Measurements from ENCODE around the gene TBC1D20.
A peak's percentile ranks its signal among the peaks of the same experiment; 100 is the strongest.

TBC1D20 gene

GRCh38 chr20:432208-432607 lies 30.1 kb downstream of the TBC1D20 start:
- no peaks in the 10 kb centered on the region for H3K9me3 ChIP-seq (ENCODE audit: insufficient read depth, low read length)
- no peak overlapping the region for H3K9ac ChIP-seq (ENCODE audit: low read length)
- no peak overlapping the region for H3K4me2 ChIP-seq (ENCODE audit: low read length)
- TF ChIP-seq EZH2phosphoT487 (IDR thresholded peaks at IDR 0.05; ENCODE audit: low read depth) (no peak), CTCF (IDR thresholded peaks at IDR 0.05; ENCODE audit: low read depth, low read length) (no peak)
- no peaks in the 10 kb centered on the region for H3K27me3 ChIP-seq (ENCODE audit: low read depth, low read length)
- no peak overlapping the region for H2AFZ ChIP-seq (ENCODE audit: low read depth, low read length)
- H3K79me2 ChIP-seq (ENCODE audit: low read length) = no peaks in the 10 kb centered on the region
- no peak overlapping the region for H3K27ac ChIP-seq (ENCODE audit: low read length)
- peaks cover 53% of the 10 kb centered on the region for H3K36me3 ChIP-seq (replicated peaks; ENCODE audit: low read depth, low read length)
- H3K4me1 ChIP-seq (ENCODE audit: low read length) = peaks cover 14% of the 10 kb centered on the region
- H4K20me1 ChIP-seq (ENCODE audit: insufficient read depth, low read length) = no peaks in the 10 kb centered on the region
- H3K4me3 ChIP-seq (ENCODE audit: low read length) = no peak overlapping the region

- no peaks in the 10 kb centered on the region for H4K20me1 ChIP-seq (ENCODE audit: insufficient read depth, low read length)
- H3K27ac ChIP-seq (ENCODE audit: low read length) = no peak overlapping the region
- no peaks in the 10 kb centered on the region for H3K79me2 ChIP-seq (ENCODE audit: low read length)
- no peak overlapping the region for H2AFZ ChIP-seq (ENCODE audit: low read depth, low read length)
- no peaks in the 10 kb centered on the region for H3K27me3 ChIP-seq (ENCODE audit: low read depth, low read length)
- no peaks in the 10 kb centered on the region for H3K9me3 ChIP-seq (ENCODE audit: insufficient read depth, low read length)
- peaks cover 50% of the 10 kb centered on the region for H3K36me3 ChIP-seq (replicated peaks; ENCODE audit: low read depth, low read length)
- no peak for TF ChIP-seq EZH2phosphoT487 (IDR thresholded peaks at IDR 0.05; ENCODE audit: low read depth)
- TF ChIP-seq CTCF (IDR thresholded peaks at IDR 0.05; ENCODE audit: low read depth, low read length) = peak; percentile 62
- peaks cover 14% of the 10 kb centered on the region for H3K4me1 ChIP-seq (ENCODE audit: low read length)
- no peak overlapping the region for H3K4me2 ChIP-seq (ENCODE audit: low read length)
- no peak overlapping the region for H3K4me3 ChIP-seq (ENCODE audit: low read length)
- H3K9ac ChIP-seq (ENCODE audit: low read length) = no peak overlapping the region
Observed at GRCh38 chr20:431012-431904, 31.1 kb downstream of the TBC1D20 start.

- Histone ChIP-seq H3K27ac (ENCODE audit: low read length) (no peak overlapping the region), H3K27me3 (ENCODE audit: low read depth, low read length) (no peaks in the 10 kb centered on the region), H3K9me3 (ENCODE audit: insufficient read depth, low read length) (no peaks in the 10 kb centered on the region), H3K9ac (ENCODE audit: low read length) (no peak overlapping the region), H3K4me3 (ENCODE audit: low read length) (no peak overlapping the region), H3K4me1 (ENCODE audit: low read length) (peaks cover 14% of the 10 kb centered on the region), H4K20me1 (ENCODE audit: insufficient read depth, low read length) (no peaks in the 10 kb centered on the region), H2AFZ (ENCODE audit: low read depth, low read length) (no peak overlapping the region), H3K36me3 (replicated peaks; ENCODE audit: low read depth, low read length) (peaks cover 41% of the 10 kb centered on the region), H3K4me2 (ENCODE audit: low read length) (no peak overlapping the region), H3K79me2 (ENCODE audit: low read length) (no peaks in the 10 kb centered on the region)
- TF ChIP-seq EZH2phosphoT487 (IDR thresholded peaks at IDR 0.05; ENCODE audit: low read depth) (no peak), CTCF (IDR thresholded peaks at IDR 0.05; ENCODE audit: low read depth, low read length) (no peak)
Observed at GRCh38 chr20:430091-430999, 32.0 kb downstream of the TBC1D20 start.

- peaks cover 6% of the 10 kb centered on the region for H3K4me1 ChIP-seq (ENCODE audit: low read length)
- no peak overlapping the region for H3K27ac ChIP-seq (ENCODE audit: low read length)
- H3K4me2 ChIP-seq (ENCODE audit: low read length) = no peak overlapping the region
- H3K4me3 ChIP-seq (ENCODE audit: low read length) = no peak overlapping the region
- no peaks in the 10 kb centered on the region for H3K27me3 ChIP-seq (ENCODE audit: low read depth, low read length)
- TF ChIP-seq EZH2phosphoT487 (IDR thresholded peaks at IDR 0.05; ENCODE audit: low read depth) (no peak), CTCF (IDR thresholded peaks at IDR 0.05; ENCODE audit: low read depth, low read length) (no peak)
- no peak overlapping the region for H3K9ac ChIP-seq (ENCODE audit: low read length)
- H2AFZ ChIP-seq (ENCODE audit: low read depth, low read length) = no peak overlapping the region
- peaks cover 36% of the 10 kb centered on the region for H3K36me3 ChIP-seq (replicated peaks; ENCODE audit: low read depth, low read length)
- no peaks in the 10 kb centered on the region for H3K9me3 ChIP-seq (ENCODE audit: insufficient read depth, low read length)
- H4K20me1 ChIP-seq (ENCODE audit: insufficient read depth, low read length) = no peaks in the 10 kb centered on the region
- H3K79me2 ChIP-seq (ENCODE audit: low read length) = no peaks in the 10 kb centered on the region
Observed at GRCh38 chr20:428658-429200, 33.6 kb downstream of the TBC1D20 start.
